Keratinocyte (primary cell): Measurements from ENCODE around the gene KCNK5. TPM values are rescaled to one million over a fixed set of nuclear protein-coding genes. Genes with fewer than 3 reads are reported as not detected.

Source experiments
- DNase-seq: peaks from one replicate; pipeline ENCODE4 v3.0.0-alpha.2; 2011; ENCODE audit warnings: low read depth, missing footprints, low spot score
- FAIRE-seq: peaks from 2 replicates; lab custom pipeline; 2011; peaks lifted over from hg19 to GRCh38; lab: Jason Lieb, UNC
- H2AFZ ChIP-seq: 2 replicates; pipeline ENCODE4 v1.6.0; 2012; ENCODE audit warnings: low read length, control low read depth, inconsistent platforms; ENCODE audit not compliant: control insufficient read depth
- H3K27ac ChIP-seq: 2 replicates; pipeline ENCODE4 v1.5.1; 2011; ENCODE audit warnings: low read length; ENCODE audit not compliant: control insufficient read depth, insufficient read depth
- H3K27me3 ChIP-seq: 3 replicates; pipeline ENCODE4 v1.6.0; 2011; ENCODE audit warnings: low read length; ENCODE audit not compliant: control insufficient read depth, insufficient read depth; ENCODE audit errors: extremely low read depth
- H3K36me3 ChIP-seq, 2 experiments: 2 replicates in 1 of 2; 3 replicates in 1 of 2; pipeline ENCODE4 v1.5.1; 2011; ENCODE audit warnings: low read length in 2 of 2, mild to moderate bottlenecking in 1 of 2; ENCODE audit not compliant: control insufficient read depth in 2 of 2, insufficient read depth in 2 of 2; ENCODE audit errors: extremely low read depth in 1 of 2
- H3K4me1 ChIP-seq: 3 replicates; pipeline ENCODE4 v1.5.1; 2011; ENCODE audit warnings: low read length; ENCODE audit not compliant: control insufficient read depth, insufficient read depth; ENCODE audit errors: extremely low read depth
- H3K4me2 ChIP-seq: 3 replicates; pipeline ENCODE4 v1.6.0; 2011; ENCODE audit warnings: low read depth, low read length; ENCODE audit not compliant: control insufficient read depth, insufficient read depth; ENCODE audit errors: extremely low read depth
- H3K4me3 ChIP-seq, 3 experiments: fragments of 200-600 bp in 1 of 3; sonication (generic) in 1 of 3; 2 replicates in 2 of 3; 3 replicates in 1 of 3; pipeline ENCODE4 v1.5.1; 2011 to 2016; ENCODE audit warnings: low read length in 3 of 3, mild to moderate bottlenecking in 3 of 3, control low read depth in 2 of 3, inconsistent platforms in 1 of 3, low read depth in 1 of 3, mixed read lengths in 1 of 3, mixed run types in 1 of 3, moderate library complexity in 1 of 3; ENCODE audit not compliant: control insufficient read depth in 2 of 3, insufficient read depth in 2 of 3; ENCODE audit errors: extremely low read depth in 1 of 3
- H3K79me2 ChIP-seq: 2 replicates; pipeline ENCODE4 v1.6.0; 2012; ENCODE audit warnings: low read length; ENCODE audit not compliant: control insufficient read depth, insufficient read depth
- H3K9ac ChIP-seq: 3 replicates; pipeline ENCODE4 v1.6.0; 2011; ENCODE audit warnings: low read length; ENCODE audit not compliant: control insufficient read depth, insufficient read depth; ENCODE audit errors: extremely low read depth
- H3K9me1 ChIP-seq: 3 replicates; pipeline ENCODE4 v1.6.0; 2011; ENCODE audit warnings: low read length; ENCODE audit not compliant: control insufficient read depth, insufficient read depth; ENCODE audit errors: extremely low read depth
- H3K9me3 ChIP-seq: 2 replicates; pipeline ENCODE4 v1.5.1; 2012; ENCODE audit warnings: low read depth, low read length; ENCODE audit not compliant: control insufficient read depth
- H4K20me1 ChIP-seq: 3 replicates; pipeline ENCODE4 v1.6.0; 2011; ENCODE audit warnings: low read length; ENCODE audit not compliant: control insufficient read depth, insufficient read depth; ENCODE audit errors: extremely low read depth
- EZH2 ChIP-seq: IDR thresholded peaks from one replicate; pipeline ENCODE4 v1.6.1; 2012; ENCODE audit warnings: inconsistent platforms, mild to moderate bottlenecking, low read length, moderate library complexity
- dilution Hi-C: fragments of 300-500 bp; cut with MboI; formaldehyde crosslinking; loops from one replicate; pipeline ENCODE4 v1.7.0; 2020; ENCODE audit warnings: low sequenced_read_pairs; ENCODE audit not compliant: extremely low pct_ligation_motif_present
- polyA plus RNA-seq, 5 experiments: library from polyadenylated mRNA; depleted of rRNA in 3 of 5; stranded (reverse) in 3 of 5; stranded (forward) in 1 of 5; unstranded in 1 of 5; fragments of >200 nt; gene quantifications; 1 replicate in 1 of 5; 2 replicates in 3 of 5; 3 replicates in 1 of 5; pipeline versions ENCODE4 v1.2.1 to v1.2.3, GENCODE V29; 2011 to 2012; ENCODE audit warnings: missing spikeins in 2 of 5, low read depth in 1 of 5, low replicate concordance in 1 of 5
- TF ChIP-seq, protein P1 (sequence below), 3 experiments: IDR thresholded peaks in 1 of 3; conservative IDR thresholded peaks in 1 of 3; optimal IDR thresholded peaks in 1 of 3; 2 replicates in 2 of 3; 3 replicates in 1 of 3; pipeline versions ENCODE3 to v1.5.1; 2011; ENCODE audit warnings: low read length in 3 of 3, mild to moderate bottlenecking in 3 of 3, moderate library complexity in 2 of 3, control low read depth in 1 of 3, inconsistent platforms in 1 of 3; ENCODE audit not compliant: insufficient read depth in 2 of 3; ENCODE audit errors: extremely low read depth in 1 of 3

The KCNK5 gene
- polyA plus RNA-seq, 1 donor (not counting 4 experiments of a cell fraction or from before 2014, with no cell fraction given): not detected

DNA sequence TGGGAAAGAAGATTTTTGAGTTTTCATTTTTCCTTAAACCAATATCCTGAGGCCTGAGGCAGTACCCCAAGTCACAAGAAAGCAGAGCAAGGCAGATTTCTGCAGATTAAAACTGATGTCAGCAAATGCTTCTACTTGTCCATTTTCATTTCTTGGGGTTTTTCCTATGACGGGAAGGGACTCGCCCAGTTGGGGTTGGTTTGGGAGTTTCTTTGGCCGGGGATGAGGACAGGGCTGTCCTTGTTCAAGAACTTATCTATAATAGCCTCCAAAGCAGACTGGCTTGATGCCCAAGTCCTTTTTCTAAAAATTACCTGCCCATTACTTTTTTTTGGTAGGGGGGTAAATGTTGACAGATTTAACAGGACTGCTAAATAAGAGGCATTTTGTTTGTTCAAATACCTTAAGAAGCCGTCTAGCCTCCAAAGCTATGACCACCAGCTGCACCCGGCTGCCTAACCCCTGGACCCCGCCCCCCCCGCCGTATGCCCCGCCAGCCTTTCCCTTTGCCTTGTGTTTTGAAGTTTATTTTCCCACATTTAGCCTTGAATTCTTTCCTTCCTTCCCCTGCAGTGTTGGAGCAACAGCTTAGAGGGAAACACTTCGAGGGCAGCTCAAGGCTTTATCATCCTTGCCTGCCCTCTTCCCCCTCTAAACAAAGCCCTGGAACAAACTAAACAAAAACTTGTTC is 2.5 kb downstream of the KCNK5 start:
- H3K27me3 ChIP-seq: peaks cover 36% of the 10 kb centered on the region
- H2AFZ ChIP-seq: no peak overlapping the region
- no peaks in the 10 kb centered on the region for H3K9me1 ChIP-seq
- TF ChIP-seq EZH2: no peak
- TF ChIP-seq, protein P1, sequence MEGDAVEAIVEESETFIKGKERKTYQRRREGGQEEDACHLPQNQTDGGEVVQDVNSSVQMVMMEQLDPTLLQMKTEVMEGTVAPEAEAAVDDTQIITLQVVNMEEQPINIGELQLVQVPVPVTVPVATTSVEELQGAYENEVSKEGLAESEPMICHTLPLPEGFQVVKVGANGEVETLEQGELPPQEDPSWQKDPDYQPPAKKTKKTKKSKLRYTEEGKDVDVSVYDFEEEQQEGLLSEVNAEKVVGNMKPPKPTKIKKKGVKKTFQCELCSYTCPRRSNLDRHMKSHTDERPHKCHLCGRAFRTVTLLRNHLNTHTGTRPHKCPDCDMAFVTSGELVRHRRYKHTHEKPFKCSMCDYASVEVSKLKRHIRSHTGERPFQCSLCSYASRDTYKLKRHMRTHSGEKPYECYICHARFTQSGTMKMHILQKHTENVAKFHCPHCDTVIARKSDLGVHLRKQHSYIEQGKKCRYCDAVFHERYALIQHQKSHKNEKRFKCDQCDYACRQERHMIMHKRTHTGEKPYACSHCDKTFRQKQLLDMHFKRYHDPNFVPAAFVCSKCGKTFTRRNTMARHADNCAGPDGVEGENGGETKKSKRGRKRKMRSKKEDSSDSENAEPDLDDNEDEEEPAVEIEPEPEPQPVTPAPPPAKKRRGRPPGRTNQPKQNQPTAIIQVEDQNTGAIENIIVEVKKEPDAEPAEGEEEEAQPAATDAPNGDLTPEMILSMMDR (optimal IDR thresholded peaks at IDR 0.05 in 1 of 3, IDR thresholded peaks at IDR 0.05 in 1 of 3, conservative IDR thresholded peaks at IDR 0.05 in 1 of 3; ENCODE audit: extremely low read depth in 1 of 3, insufficient read depth in 2 of 3, low read length in 3 of 3): no peak
- H3K4me2 ChIP-seq: no peak overlapping the region
- no peaks in the 10 kb centered on the region for H4K20me1 ChIP-seq
- peaks cover 13% of the 10 kb centered on the region for H3K4me1 ChIP-seq
- DNase-seq (no peak), FAIRE-seq (no peak)
- no peak overlapping the region for H3K4me3 ChIP-seq
- no peaks in the 10 kb centered on the region for H3K9me3 ChIP-seq
- dilution Hi-C loops: no loop called here
- no peak overlapping the region for H3K27ac ChIP-seq
- no peak overlapping the region for H3K9ac ChIP-seq
- H3K36me3 ChIP-seq: no peaks in the 10 kb centered on the region
- no peaks in the 10 kb centered on the region for H3K79me2 ChIP-seq

DNA sequence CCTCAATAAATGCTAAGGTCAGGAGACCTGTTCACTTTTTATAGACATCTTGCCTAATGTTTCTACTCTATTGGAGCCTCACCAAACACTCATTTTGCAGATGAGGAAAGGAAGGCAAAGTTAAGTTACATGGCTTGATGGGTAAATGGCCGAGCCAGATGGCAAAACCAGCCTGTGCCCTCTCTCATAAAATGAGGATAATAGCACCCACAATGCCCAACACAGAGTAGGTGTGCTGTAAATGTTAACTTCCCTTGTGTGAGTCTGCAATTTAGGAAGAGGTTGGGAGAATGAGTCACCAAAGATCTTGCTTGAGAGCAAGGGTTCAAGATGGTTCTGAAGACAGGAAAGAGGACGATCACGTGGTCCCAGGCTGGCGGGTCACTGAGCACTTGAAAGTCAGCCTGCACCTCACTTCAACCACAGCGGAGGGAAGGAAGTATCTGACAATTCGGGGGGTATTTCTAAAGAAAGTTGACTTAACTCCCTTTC is 3.3 kb downstream of the KCNK5 start:
- no peaks in the 10 kb centered on the region for H3K79me2 ChIP-seq
- H3K9me3 ChIP-seq: no peaks in the 10 kb centered on the region
- H3K4me1 ChIP-seq: peaks cover 13% of the 10 kb centered on the region
- H3K4me2 ChIP-seq: no peak overlapping the region
- no peaks in the 10 kb centered on the region for H3K9me1 ChIP-seq
- no peak overlapping the region for H3K4me3 ChIP-seq
- no peak for FAIRE-seq
- no peak for DNase-seq
- no peak overlapping the region for H3K27ac ChIP-seq
- H3K27me3 ChIP-seq: peaks cover 36% of the 10 kb centered on the region
- dilution Hi-C loops: no loop called here
- H3K36me3 ChIP-seq: no peaks in the 10 kb centered on the region
- H3K9ac ChIP-seq: no peak overlapping the region
- TF ChIP-seq, protein P1 (optimal IDR thresholded peaks at IDR 0.05 in 1 of 3, IDR thresholded peaks at IDR 0.05 in 1 of 3, conservative IDR thresholded peaks at IDR 0.05 in 1 of 3; ENCODE audit: extremely low read depth in 1 of 3, insufficient read depth in 2 of 3, low read length in 3 of 3): no peak
- no peak for TF ChIP-seq EZH2
- no peaks in the 10 kb centered on the region for H4K20me1 ChIP-seq
- no peak overlapping the region for H2AFZ ChIP-seq
